ENCODE measurements around the gene RXRA. TPM values are rescaled to one million over a fixed set of nuclear protein-coding genes. Genes with fewer than 3 reads are reported as not detected.
A peak's percentile ranks its signal among the peaks of the same experiment; 100 is the strongest.

The RXRA gene
- total RNA-seq, 1 donor from 2014 or later, result 85.7 TPM

DNA sequence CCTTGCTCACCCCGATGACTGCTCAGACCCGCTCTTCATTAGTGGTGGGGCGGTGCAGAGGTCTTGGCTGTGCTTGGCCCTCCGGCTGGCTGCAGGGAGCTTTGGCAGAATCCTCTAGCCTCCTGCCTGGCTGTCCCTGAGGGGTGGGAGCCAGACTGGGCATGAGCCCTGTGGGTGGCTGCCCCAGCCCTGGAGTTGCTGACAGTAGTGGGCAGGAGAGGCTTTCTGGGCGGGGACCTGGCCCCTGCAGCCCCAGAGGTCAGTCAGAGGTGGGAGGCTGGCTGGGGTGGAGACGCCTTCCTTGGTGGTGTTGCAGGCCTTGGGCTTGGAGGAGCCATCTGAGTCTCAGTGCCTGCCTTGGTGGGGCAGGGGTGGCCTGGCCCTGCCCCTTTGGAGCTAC, 146.0 kb downstream of the RXRA start:
- intact Hi-C loops (cut with DNase I), result no loop called here
- Histone ChIP-seq H3K27ac (no peak overlapping the region), H3K4me3 (no peak overlapping the region), H3K36me3 (no peaks in the 10 kb centered on the region), H3K4me1 (peaks cover 25% of the 10 kb centered on the region), H3K27me3 (ENCODE audit: low read depth) (no peaks in the 10 kb centered on the region), H3K9me3 (no peaks in the 10 kb centered on the region)
- ATAC-seq, result no peak
- no peak for DNase-seq
- TF ChIP-seq, protein P1, sequence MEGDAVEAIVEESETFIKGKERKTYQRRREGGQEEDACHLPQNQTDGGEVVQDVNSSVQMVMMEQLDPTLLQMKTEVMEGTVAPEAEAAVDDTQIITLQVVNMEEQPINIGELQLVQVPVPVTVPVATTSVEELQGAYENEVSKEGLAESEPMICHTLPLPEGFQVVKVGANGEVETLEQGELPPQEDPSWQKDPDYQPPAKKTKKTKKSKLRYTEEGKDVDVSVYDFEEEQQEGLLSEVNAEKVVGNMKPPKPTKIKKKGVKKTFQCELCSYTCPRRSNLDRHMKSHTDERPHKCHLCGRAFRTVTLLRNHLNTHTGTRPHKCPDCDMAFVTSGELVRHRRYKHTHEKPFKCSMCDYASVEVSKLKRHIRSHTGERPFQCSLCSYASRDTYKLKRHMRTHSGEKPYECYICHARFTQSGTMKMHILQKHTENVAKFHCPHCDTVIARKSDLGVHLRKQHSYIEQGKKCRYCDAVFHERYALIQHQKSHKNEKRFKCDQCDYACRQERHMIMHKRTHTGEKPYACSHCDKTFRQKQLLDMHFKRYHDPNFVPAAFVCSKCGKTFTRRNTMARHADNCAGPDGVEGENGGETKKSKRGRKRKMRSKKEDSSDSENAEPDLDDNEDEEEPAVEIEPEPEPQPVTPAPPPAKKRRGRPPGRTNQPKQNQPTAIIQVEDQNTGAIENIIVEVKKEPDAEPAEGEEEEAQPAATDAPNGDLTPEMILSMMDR (IDR thresholded peaks at IDR 0.05), result no peak

DNA sequence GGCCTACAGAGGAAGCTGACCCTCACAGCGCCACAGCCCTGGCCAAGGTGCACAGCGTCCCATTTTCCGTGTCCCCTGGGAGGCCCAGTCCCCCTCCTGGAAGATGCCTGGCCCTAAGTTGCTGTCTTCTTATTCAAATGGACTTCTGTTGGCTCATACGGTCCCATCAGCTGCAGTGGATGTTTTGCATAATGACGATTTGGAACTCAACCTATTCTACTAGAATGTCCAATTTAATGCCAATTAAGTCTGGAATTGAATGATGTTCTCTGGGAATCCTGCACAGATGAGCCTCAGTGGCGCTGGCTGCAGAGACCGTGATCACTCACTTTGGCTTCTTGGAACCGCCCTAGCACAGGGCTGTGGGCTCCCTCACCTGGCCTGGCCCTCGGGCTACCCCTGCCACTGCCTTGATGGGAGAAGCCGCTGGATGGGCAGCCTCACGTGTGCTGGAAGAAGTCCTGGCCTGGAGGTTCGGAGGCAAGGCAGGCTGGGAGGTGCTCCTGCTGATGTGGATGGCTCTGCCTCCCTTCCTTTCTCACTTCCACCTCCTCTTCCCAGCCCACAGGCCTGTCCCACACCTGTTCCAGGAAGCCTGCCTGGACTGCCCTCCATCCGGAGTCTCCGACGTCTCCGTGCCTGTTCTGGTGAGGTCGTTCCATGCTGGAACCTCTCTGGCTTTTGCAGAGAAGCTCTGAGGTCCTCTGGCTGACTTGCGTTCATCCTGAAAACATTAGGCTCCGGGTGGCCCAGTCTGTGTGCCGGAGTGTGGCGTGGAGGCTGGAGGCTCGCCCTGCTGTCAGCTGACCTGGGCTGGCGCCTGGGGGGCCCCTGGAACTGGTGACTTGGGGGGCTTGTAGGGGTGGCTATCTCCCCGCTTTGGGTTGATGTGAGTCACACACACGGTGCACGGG, 147.1 kb downstream of the RXRA start:
- TF ChIP-seq, protein P1 (IDR thresholded peaks at IDR 0.05), result no peak
- Histone ChIP-seq H3K4me3 (no peak overlapping the region), H3K4me1 (peaks cover 25% of the 10 kb centered on the region), H3K27ac (peak overlapping the region; percentile 56), H3K9me3 (no peaks in the 10 kb centered on the region), H3K27me3 (ENCODE audit: low read depth) (no peaks in the 10 kb centered on the region), H3K36me3 (no peaks in the 10 kb centered on the region)
- DNase-seq, result no peak
- no peak for ATAC-seq
- intact Hi-C loops (cut with DNase I), result no loop called here

DNA sequence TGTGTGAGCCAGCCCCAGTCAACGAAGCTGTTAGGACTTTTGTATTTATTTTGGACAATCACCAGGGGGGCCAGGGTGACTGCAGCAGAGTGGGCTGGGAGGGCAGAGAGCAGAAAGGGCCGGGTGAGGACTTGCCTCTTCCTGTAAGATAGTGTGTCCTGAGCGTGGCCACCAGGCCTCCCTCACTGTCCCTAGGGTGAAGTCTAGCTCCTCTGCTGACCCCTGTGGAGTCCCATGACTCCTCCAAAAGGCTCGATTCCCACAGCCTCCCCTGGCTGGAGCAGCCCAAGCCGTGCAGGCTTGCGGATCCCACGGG, 147.8 kb downstream of the RXRA start:
- H3K9me3 ChIP-seq, result no peaks in the 10 kb centered on the region
- no peaks in the 10 kb centered on the region for H3K27me3 ChIP-seq (ENCODE audit: low read depth)
- H3K4me3 ChIP-seq, result no peak overlapping the region
- TF ChIP-seq, protein P1 (IDR thresholded peaks at IDR 0.05), result no peak
- intact Hi-C loops (cut with DNase I), result no loop called here
- H3K36me3 ChIP-seq, result no peaks in the 10 kb centered on the region
- ATAC-seq (no peak), DNase-seq (no peak)
- H3K4me1 ChIP-seq, result peaks cover 18% of the 10 kb centered on the region
- H3K27ac ChIP-seq, result peak overlapping the region; percentile 56

DNA sequence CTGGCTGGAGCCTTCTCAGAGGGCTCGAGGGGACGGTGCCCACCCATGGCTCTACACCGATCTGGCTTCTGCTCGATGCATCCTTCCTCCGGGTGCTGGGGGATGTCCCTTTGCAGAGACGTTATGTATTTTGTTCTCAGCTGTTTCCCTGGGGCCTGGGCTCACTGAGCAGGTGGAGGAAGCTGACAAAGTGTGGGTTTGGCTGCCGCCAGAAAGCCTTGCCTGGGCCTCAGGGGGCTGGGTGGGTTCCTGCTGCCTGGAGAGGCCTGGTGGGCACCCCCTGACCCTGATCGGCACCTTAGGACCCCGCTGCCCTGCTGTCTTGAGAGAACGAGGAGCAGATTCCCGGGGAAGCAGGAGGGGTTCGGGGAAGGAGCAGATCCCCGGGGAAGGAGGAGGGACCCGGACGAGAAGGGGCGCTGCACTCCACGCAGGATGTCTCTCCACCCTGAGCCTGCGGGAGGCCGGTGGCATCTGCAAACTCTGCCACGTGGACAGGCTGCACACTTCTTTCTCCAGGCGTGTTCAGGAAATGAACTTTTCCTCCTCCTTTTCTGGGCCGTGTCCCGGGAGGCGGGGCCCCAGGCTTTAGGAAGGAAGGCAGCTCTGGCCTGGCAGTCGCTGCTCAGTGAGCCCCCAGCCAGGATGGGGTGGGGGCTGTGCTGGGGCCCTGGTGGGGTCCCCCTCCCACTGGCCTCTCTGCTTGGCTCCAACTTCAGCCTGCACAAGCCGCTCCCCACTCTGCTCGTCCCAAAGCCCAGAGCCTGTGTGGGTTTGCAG, 148.9 kb downstream of the RXRA start:
- intact Hi-C loops (cut with DNase I), result no loop called here
- DNase-seq, result peak; percentile 71
- ATAC-seq, result peak; percentile 52 to 62
- TF ChIP-seq, protein P1 (IDR thresholded peaks at IDR 0.05), result no peak
- H3K9me3 ChIP-seq, result no peaks in the 10 kb centered on the region
- no peaks in the 10 kb centered on the region for H3K36me3 ChIP-seq
- peak overlapping the region; percentile 56 for H3K27ac ChIP-seq
- no peaks in the 10 kb centered on the region for H3K27me3 ChIP-seq (ENCODE audit: low read depth)
- peaks cover 17% of the 10 kb centered on the region for H3K4me1 ChIP-seq
- no peak overlapping the region for H3K4me3 ChIP-seq

DNA sequence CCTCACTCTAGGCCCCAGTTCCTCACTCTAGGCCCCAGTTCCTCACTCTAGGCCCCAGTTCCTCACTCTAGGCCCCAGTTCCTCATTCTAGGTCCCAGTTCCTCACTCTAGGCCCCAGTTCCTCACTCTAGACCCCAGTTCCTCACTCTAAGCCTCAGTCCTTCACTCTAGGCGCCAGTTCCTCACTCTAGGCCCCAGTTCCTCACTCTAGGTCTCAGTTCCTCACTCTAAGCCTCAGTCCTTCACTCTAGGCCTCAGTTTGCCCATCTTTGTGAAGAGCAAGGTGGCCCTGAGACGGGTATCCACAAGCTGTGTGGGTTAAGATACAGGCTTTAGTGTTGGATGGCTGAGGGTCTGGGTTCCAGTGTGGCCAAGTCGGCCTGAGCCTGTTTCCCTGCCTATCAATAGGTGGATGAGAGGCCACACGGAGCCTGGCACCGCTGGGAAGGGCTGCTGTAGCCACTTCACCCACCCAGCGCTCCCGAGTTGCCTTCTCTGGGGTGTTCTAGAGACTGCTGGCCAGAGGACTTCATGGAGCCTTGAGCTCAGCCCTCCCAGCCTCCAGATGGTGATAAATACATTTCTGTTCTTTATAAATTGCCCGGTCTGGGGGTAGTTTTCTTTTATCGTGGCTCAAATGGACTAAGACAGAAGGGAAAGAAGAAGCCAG, 150.2 kb downstream of the RXRA start:
- no peak overlapping the region for H3K27ac ChIP-seq
- ATAC-seq, result no peak

More for the DNA sequence above, 150.2 kb downstream of the RXRA start:
- Histone ChIP-seq H3K36me3 (no peaks in the 10 kb centered on the region), H3K4me1 (peaks cover 17% of the 10 kb centered on the region), H3K27me3 (ENCODE audit: low read depth) (no peaks in the 10 kb centered on the region), H3K9me3 (no peaks in the 10 kb centered on the region), H3K4me3 (no peak overlapping the region)
- intact Hi-C loops (cut with DNase I), result no loop called here
- no peak for DNase-seq
- TF ChIP-seq, protein P1 (IDR thresholded peaks at IDR 0.05), result no peak

All from lower lobe of right lung (tissue), 2 donors.